Rectal smooth muscle tissue (tissue), 1 donor: Measurements from ENCODE around the gene NEGR1.

ENCODE experiments used
- H3K27ac ChIP-seq: one replicate; pipeline ENCODE4 v1.7.0; 2013; ENCODE audit warnings: low read depth, low read length, inconsistent platforms
- H3K27me3 ChIP-seq: one replicate; pipeline ENCODE4 v1.7.0; 2013; ENCODE audit warnings: low read length; ENCODE audit not compliant: control insufficient read depth, insufficient read depth
- H3K36me3 ChIP-seq: one replicate; pipeline ENCODE4 v1.7.0; 2013; ENCODE audit warnings: low read length; ENCODE audit not compliant: control insufficient read depth, insufficient read depth
- H3K4me1 ChIP-seq: one replicate; pipeline ENCODE4 v1.7.0; 2013; ENCODE audit warnings: low read length; ENCODE audit not compliant: control insufficient read depth, insufficient read depth
- H3K4me3 ChIP-seq: one replicate; pipeline ENCODE4 v1.7.0; 2013; ENCODE audit warnings: low read length
- H3K9ac ChIP-seq: one replicate; pipeline ENCODE4 v1.7.0; 2013; ENCODE audit warnings: low read length

Gene NEGR1

GRCh38 chr1:71350330-71350729, 932.0 kb downstream of the NEGR1 start:
- Histone ChIP-seq H3K4me1 (no peaks in the 10 kb centered on the region), H3K36me3 (no peaks in the 10 kb centered on the region), H3K27ac (no peak overlapping the region), H3K27me3 (no peaks in the 10 kb centered on the region), H3K4me3 (no peak overlapping the region), H3K9ac (no peak overlapping the region)
